ENCODE results near the gene AMIGO1.

DNA sequence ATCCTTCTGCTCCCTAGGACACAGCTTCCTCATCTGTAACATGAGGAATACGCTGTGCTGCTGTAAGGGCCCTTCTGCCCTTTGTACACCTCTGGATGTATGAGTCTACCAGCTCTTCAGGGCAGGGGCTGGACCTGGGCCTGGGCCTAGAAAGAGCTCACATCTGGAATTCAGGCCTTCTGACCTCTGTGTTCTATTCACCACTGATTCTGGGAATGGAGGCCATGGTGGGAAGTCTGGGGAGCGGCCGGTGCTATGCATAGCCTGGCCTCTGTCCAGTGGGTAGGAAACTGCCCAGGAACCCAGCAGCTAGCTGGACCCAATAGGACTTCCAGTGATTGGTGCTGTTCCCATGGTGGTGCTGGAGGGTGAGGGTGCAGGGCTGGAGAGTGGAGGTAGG, 19.2 kb upstream of the AMIGO1 start:
- no peak for TF ChIP-seq POLR2AphosphoS5 (IDR thresholded peaks at IDR 0.05; ENCODE audit: low read depth, low read length)
- TF ChIP-seq, protein P1, sequence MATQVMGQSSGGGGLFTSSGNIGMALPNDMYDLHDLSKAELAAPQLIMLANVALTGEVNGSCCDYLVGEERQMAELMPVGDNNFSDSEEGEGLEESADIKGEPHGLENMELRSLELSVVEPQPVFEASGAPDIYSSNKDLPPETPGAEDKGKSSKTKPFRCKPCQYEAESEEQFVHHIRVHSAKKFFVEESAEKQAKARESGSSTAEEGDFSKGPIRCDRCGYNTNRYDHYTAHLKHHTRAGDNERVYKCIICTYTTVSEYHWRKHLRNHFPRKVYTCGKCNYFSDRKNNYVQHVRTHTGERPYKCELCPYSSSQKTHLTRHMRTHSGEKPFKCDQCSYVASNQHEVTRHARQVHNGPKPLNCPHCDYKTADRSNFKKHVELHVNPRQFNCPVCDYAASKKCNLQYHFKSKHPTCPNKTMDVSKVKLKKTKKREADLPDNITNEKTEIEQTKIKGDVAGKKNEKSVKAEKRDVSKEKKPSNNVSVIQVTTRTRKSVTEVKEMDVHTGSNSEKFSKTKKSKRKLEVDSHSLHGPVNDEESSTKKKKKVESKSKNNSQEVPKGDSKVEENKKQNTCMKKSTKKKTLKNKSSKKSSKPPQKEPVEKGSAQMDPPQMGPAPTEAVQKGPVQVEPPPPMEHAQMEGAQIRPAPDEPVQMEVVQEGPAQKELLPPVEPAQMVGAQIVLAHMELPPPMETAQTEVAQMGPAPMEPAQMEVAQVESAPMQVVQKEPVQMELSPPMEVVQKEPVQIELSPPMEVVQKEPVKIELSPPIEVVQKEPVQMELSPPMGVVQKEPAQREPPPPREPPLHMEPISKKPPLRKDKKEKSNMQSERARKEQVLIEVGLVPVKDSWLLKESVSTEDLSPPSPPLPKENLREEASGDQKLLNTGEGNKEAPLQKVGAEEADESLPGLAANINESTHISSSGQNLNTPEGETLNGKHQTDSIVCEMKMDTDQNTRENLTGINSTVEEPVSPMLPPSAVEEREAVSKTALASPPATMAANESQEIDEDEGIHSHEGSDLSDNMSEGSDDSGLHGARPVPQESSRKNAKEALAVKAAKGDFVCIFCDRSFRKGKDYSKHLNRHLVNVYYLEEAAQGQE (IDR thresholded peaks at IDR 0.05; ENCODE audit: insufficient read depth in 1 of 2, low read depth in 2 of 2, low read length in 2 of 2): no peak
- no peak for TF ChIP-seq FOXP2 (optimal IDR thresholded peaks at IDR 0.05; ENCODE audit: borderline replicate concordance, extremely low read depth, extremely low read length, insufficient read depth)

All from PFSK-1 (cell line).